Measurements from ENCODE around the gene TNFSF12.

Gene TNFSF12, protein sequence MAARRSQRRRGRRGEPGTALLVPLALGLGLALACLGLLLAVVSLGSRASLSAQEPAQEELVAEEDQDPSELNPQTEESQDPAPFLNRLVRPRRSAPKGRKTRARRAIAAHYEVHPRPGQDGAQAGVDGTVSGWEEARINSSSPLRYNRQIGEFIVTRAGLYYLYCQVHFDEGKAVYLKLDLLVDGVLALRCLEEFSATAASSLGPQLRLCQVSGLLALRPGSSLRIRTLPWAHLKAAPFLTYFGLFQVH

DNA sequence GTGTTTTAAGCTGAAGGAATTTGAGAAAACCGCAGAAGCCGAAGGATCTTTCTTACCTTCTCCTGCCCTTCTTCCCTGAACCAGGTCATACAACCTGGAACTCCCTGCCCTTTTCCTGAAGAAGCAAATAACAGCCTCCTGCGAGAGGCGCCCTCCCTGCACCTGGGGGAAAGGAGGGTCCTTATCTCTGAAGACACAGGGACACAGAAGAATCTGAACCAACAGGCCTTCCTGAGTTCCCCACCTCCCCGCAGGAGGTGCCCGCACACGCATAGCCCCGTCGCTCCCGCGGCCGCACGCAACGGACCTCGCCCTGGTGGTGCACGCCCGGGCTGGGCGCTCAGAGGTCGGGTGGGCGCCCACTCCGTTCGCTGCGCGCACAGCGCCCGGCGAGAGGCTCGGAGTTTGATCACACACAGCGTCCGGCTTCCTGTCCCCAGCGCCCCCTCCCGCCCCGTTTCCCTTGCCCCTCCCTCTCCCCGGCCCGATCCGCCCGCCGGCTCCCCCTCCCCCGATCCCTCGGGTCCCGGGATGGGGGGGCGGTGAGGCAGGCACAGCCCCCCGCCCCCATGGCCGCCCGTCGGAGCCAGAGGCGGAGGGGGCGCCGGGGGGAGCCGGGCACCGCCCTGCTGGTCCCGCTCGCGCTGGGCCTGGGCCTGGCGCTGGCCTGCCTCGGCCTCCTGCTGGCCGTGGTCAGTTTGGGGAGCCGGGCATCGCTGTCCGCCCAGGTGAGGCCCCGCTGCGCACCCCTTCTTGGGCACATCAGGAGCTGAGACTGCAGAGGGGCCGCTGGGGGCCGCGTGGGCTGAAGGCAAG is at the start of gene TNFSF12:
TSS of gene TNFSF12 (plus strand) at position 474 of the 816 bp plus-strand sequence. CDS start at position 570, 96 bp downstream.
- peak; percentile 40 to 45 for DNase-seq (ENCODE audit: low read depth in 2 of 2)

DNA sequence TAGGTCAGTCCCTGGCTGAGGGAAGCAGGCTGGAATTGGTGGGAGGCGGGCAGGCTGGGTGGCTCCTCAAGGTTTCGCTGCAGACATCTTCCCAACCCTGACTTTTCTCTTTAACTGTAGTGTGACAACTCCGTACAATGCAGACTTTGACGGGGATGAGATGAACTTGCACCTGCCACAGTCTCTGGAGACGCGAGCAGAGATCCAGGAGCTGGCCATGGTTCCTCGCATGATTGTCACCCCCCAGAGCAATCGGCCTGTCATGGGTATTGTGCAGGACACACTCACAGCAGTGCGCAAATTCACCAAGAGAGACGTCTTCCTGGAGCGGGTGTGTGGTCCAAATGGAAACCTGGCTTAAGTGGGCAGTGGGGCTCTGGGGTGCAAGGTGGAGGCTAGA is 49.7 kb upstream of the TNFSF12 start:
- no peak for DNase-seq (ENCODE audit: low read depth in 2 of 2)

DNA sequence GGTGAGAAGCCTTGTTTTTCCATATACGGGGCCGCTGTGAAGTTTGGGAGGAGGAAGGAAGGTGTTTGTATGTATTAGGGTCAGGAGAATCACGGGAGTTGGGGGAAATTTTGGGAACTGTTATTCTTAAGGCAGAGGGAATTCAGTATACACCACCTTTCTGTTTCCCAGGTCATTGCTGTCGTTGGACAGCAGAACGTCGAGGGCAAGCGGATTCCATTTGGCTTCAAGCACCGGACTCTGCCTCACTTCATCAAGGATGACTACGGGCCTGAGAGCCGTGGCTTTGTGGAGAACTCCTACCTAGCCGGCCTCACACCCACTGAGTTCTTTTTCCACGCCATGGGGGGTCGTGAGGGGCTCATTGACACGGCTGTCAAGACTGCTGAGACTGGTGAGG is 47.1 kb upstream of the TNFSF12 start:
- no peak for DNase-seq (ENCODE audit: low read depth in 2 of 2)

DNA sequence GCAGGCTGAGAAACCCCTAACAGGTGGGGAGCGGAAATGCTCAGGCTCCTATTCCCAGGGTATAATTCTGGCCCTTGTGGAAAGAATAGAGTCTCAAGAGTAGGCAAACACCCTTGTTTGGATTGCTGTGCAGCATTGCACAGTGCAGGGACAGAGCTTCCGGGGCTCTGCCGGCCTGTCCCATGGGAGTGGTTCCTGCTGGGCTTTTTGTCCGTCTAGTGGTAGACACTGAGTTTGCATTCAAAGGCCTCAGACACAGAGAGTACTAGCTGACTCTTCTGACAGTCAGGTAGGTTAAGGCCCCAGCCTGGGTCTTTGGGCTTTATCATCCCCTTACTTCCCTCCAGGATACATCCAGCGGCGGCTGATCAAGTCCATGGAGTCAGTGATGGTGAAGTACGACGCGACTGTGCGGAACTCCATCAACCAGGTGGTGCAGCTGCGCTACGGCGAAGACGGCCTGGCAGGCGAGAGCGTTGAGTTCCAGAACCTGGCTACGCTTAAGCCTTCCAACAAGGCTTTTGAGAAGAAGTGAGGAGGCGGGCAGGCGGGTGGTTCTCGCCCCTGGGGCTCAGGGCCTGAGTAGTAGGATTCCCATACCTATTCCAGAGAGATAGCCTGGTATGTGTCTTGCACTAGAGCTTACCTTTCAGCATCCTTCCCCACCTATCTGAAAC is 46.5 kb upstream of the TNFSF12 start:
- no peak for DNase-seq (ENCODE audit: low read depth in 2 of 2)

DNA sequence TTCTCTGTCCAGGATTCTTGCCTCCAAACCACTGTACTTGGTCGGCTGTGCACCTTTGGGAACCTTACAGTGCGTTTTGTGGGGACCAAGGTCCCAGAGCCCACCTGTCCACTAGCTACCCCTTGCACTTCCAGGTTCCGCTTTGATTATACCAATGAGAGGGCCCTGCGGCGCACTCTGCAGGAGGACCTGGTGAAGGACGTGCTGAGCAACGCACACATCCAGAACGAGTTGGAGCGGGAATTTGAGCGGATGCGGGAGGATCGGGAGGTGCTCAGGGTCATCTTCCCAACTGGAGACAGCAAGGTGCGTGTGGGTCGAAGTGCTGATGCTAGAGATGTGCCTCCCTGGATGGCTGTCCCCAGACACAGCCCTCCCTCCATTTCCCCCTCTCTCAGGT is 45.9 kb upstream of the TNFSF12 start:
- DNase-seq (ENCODE audit: low read depth in 2 of 2): no peak

DNA sequence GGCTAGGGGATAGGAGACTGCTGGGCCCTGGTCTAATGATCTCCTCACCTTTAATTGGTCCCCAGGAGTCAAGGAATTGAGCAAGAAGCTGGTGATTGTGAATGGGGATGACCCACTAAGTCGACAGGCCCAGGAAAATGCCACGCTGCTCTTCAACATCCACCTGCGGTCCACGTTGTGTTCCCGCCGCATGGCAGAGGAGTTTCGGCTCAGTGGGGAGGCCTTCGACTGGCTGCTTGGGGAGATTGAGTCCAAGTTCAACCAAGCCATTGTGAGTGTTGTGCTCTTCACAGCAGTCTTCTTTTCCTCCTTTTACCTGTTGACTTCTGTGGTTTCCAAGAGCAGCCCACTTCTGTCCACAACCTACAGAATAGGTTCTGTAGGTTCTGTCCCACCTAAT is 45.3 kb upstream of the TNFSF12 start:
- no peak for DNase-seq (ENCODE audit: low read depth in 2 of 2)

DNA sequence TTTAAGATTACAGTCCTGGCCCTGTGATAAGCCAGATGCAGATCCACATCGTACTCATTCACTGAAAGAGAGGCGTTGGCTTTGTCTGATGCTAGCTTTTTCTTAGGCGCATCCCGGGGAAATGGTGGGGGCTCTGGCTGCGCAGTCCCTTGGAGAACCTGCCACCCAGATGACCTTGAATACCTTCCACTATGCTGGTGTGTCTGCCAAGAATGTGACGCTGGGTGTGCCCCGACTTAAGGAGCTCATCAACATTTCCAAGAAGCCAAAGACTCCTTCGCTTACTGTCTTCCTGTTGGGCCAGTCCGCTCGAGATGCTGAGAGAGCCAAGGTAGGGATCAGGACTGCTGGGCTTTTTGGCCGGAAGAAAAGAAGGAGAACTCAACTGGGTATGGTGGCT is 40.7 kb upstream of the TNFSF12 start:
- no peak for DNase-seq (ENCODE audit: low read depth in 2 of 2)

DNA sequence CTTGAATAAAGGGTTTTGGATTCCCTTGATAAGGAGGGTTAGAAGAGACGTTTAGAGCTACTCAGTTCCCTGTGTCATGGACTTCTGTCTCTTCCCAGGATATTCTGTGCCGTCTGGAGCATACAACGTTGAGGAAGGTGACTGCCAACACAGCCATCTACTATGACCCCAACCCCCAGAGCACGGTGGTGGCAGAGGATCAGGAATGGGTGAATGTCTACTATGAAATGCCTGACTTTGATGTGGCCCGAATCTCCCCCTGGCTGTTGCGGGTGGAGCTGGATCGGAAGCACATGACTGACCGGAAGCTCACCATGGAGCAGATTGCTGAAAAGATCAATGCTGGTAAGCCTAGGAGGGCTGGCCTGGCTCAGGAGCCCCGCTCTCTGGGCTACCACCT is 40.0 kb upstream of the TNFSF12 start:
- no peak for DNase-seq (ENCODE audit: low read depth in 2 of 2)

DNA sequence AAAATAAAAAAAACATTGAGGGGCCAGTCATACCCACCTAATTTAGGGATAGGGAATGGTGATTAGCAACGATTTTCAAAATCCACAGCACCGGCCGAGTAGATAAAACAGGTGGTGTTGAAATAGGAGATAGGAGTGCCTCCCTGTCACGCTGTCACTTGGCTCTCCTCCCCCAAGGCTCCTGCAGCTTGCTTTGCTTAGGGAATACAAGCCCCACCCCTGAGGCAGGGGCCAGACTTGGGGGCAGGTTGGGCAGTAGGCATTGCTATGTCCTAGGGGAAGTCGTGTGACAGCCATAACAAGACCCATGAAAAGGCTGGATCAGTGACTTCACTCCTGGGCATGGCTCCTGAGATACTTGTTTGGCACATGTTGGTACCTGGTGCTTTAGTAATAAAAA is 38.9 kb upstream of the TNFSF12 start:
- no peak for DNase-seq (ENCODE audit: low read depth in 2 of 2)

DNA sequence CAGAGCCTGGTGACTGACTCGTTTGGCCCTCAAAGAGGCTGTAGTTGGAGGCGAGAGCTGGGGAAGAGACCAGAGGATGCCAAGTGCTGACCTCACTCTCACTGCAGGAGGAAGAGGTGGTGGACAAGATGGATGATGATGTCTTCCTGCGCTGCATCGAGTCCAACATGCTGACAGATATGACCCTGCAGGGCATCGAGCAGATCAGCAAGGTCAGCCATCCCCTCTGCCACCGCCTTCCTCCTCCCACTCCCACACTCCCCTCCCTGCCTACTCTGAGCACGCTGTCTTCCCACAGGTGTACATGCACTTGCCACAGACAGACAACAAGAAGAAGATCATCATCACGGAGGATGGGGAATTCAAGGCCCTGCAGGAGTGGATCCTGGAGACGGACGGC is 37.8 kb upstream of the TNFSF12 start:
- DNase-seq (ENCODE audit: low read depth in 2 of 2): no peak

DNA sequence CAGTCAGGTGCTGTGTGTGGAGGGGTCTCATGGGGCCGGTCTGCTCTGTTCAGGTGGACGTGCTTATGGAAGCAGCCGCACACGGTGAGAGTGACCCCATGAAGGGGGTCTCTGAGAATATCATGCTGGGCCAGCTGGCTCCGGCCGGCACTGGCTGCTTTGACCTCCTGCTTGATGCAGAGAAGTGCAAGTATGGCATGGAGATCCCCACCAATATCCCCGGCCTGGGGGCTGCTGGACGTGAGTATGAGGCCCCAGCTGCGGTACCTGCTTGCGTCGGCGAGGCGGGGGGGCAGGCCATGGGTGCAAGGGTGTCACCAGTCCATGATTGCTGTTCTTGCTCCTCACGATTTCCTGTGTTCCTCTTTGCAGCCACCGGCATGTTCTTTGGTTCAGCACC is 36.8 kb upstream of the TNFSF12 start:
- DNase-seq (ENCODE audit: low read depth in 2 of 2): no peak

DNA sequence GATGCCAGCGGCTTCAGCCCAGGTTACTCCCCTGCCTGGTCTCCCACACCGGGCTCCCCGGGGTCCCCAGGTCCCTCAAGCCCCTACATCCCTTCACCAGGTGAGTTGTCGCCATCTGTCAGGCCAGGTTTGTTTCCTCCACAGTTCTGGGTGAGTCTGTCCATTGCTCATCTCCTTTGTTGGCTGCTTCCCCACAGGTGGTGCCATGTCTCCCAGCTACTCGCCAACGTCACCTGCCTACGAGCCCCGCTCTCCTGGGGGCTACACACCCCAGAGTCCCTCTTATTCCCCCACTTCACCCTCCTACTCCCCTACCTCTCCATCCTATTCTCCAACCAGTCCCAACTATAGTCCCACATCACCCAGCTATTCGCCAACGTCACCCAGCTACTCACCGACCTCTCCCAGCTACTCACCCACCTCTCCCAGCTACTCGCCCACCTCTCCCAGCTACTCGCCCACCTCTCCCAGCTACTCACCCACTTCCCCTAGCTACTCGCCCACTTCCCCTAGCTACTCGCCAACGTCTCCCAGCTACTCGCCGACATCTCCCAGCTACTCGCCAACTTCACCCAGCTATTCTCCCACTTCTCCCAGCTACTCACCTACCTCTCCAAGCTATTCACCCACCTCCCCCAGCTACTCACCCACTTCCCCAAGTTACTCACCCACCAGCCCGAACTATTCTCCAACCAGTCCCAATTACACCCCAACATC is 35.9 kb upstream of the TNFSF12 start:
- no peak for DNase-seq (ENCODE audit: low read depth in 2 of 2)

DNA sequence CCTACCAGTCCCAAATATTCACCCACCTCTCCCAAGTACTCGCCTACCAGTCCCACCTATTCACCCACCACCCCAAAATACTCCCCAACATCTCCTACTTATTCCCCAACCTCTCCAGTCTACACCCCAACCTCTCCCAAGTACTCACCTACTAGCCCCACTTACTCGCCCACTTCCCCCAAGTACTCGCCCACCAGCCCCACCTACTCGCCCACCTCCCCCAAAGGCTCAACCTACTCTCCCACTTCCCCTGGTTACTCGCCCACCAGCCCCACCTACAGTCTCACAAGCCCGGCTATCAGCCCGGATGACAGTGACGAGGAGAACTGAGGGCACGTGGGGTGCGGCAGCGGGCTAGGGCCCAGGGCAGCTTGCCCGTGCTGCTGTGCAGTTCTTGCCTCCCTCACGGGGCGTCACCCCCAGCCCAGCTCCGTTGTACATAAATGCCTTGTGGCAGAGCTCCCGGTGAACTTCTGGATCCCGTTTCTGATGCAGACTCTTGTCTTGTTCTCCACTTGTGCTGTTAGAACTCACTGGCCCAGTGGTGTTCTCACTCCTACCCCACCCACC is 34.9 kb upstream of the TNFSF12 start:
- DNase-seq (ENCODE audit: low read depth in 2 of 2): no peak

DNA sequence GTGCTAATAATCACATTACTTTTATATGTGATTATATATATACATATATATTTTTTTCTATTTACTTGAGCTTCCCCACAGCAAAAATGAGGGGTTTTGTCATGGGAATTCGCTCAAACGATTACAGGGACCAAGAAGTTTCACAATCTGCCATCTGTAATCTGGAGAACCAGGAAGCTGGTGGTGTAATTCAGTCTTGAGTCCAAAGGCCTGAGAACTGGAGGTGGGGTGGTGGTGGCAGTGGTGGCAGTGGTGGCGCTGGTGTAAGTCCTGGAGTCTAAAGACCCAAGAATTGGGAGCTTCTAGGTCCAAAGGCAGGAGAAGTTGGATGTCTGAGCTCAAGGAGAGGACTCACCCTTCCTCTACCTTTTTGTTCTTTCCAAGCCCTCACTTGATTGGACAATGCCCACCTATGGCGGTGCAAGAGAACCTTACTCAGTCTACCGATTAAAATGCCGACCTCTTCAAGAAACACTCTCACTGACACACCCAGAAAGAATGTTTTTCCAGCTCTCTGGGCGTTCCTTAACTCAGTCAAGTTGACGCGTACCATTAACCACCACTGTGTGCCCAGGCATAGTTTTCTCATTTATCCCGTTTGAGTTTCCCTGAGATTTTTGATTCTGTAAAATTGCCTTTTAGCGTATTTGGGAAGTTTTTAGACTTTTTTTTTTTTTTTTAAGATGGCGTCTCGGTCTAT is 32.8 kb upstream of the TNFSF12 start:
- DNase-seq (ENCODE audit: low read depth in 2 of 2): no peak

DNA sequence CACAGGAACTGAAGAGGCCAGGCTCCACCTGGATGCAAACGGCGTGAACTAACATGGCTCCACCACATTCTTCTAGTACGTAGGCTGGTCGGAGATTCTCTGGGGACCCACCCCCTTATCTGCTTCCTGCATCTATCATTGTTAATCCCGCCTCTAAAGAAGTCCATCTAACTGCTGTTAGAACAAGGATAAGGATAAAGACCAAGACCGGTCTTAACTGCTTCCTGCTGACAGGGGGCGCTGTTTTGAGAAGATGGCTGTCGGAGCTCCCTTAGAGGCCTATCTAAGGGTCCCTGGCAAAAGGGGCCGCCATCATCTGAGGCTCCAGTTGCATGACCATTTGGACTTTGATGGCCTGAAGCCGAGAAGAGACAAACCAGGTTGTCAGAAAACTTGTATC is 25.8 kb upstream of the TNFSF12 start:
- peak in 1 of 2 donors; percentile 26 for DNase-seq (ENCODE audit: low read depth in 2 of 2)

DNA sequence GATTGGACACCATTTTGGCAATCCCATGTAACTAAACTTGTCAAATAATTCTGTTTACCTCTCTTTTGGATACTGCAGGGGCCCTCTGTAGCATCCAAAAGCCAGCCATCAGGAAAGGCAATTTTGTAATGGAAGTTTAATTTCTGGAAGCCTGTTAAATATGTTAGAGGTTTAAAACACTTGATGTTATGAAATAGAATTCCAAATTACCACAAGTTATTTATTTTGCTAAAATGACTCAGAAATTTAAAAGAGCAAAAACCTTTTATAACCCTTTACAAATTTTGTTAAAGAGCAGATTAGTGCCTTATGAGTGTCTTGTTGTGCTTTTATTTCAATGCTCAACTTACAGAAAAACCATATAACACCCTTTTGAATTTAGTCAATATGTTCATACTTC is 20.0 kb upstream of the TNFSF12 start:
- DNase-seq (ENCODE audit: low read depth in 2 of 2): no peak

DNA sequence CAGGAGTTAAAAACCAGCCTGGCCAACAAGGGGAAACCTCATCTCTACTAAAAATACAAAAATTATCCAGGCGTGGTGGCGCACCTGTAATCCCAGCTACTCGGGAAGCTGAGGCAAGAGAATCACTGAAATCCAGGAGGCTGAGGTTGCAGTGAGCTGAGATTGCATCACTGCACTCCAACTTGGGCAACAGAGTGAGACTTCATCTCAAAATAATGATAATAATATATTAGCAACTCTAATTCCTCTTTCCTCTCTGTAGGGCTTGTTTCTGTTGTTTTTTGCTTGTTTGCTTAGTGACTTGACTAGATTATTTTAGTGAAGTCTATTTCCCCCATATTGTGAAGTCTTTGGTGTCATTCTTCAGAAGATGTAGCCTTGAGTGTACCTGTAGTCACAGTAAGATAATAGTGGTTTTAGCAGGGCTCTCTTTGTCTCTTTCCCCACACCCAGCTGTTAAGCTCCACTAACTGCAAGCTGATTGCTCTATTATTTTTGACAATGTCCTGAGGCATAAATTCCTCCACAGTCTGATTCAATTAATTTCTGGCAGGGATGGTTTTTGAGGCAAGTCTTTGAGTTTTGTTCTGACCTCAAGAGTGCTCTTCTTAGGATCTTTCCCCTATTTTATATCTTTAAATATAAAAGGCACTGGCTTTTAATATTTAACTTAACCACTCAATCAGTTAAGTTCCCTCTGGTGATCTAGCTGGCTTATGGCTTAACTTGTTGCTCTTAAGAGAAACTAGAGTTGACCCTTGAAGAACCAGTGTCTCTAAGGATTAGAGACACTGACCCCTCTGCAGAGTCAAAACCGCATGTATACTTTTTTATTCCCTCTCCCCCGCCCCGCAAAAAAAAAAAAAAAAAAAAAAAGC is 18.6 kb upstream of the TNFSF12 start:
- DNase-seq (ENCODE audit: low read depth in 2 of 2): no peak

DNA sequence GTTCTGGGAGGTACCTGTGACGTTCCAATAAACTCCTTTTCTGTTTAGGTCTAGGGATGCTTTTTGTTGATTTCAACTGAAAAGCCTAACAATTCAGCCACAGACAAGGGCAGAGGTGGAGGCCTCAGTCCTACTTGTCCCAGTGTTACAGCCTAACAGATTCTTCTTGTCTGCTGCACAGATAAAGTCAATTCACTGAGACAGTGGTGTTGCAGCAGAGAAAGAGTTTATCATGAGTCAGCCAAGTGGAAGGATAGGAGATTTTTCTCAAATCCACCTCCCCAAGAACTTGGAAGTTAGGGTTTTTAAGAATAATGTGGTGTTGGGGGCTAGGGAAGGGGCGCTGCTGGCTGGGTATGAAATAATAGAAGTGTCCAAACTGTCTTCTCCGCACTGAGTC is 10.8 kb upstream of the TNFSF12 start:
- DNase-seq (ENCODE audit: low read depth in 2 of 2): no peak

DNA sequence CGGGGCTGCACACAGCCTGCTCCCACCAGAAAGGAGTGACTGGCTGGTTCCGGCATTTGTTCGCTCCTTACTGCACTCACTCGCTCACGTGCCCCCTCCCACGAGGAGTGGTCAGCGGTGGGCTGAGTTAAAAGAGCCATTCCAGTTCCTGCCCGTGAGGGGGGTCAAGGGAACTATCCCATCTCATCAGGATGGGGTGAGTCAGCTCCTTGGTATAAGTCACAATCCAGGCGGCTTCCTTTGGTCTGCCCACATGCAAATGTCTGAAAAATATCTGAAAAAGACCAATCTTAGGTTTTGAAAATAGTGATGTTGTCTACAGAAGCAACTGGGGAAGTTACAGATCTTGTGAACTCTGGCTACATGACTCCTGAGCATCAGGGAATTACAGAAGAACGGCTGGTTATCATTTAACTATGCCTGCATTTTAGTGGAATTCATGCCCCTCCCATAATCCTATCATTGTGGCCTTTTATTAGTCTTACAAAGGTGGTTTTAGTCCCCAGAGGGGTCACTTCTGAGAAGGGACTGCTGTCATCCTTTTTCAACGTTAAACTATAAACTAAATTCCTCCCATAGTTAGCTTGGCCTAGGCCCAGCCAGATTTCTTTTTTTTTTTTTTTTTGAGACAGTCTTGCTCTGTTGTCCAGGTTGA is 9.8 kb upstream of the TNFSF12 start:
- DNase-seq (ENCODE audit: low read depth in 2 of 2): no peak
